DMS114 treated with DMSO at 0.1 percent for 48 hours (cell line): ENCODE measurements around the gene AHNAK2.
"Not testable (repeated sequence)": the region's sequence is repeated elsewhere in the genome, so short reads cannot be mapped to it uniquely, and the experiment has no call there.

Experiments used
- DNase-seq: peaks from one replicate; lab custom pipeline; 2025; ENCODE audit not compliant: unreplicated experiment; lab: John Stamatoyannopoulos, UW

The AHNAK2 gene

GRCh38 chr14:104977681-104978653 is at the start of gene AHNAK2:
Gene AHNAK2, minus strand, starts transcription at chr14:104978374. Its CDS starts 137 bp downstream, at chr14:104978237.
- peak; percentile 13 for DNase-seq

DNA sequence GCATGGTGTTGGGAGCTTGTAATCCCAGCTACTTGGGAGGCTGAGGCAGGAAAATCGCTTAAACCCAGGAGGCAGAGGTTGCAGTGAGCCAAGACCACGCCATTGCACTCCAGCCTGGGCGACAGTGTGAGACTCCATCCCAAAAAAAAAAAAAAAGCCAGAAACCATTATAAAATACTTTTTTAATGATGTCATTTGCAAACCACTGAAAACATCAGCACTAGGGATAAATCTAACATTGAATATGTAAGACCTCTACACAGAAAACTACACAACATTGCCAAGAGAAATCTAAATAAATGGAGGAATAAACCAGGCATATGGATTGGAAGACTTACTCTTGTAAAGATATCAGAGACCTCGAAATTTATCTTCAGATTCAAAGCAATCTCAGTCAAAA is 49.5 kb upstream of the AHNAK2 start:
- not testable (repeated sequence) for DNase-seq

DNA sequence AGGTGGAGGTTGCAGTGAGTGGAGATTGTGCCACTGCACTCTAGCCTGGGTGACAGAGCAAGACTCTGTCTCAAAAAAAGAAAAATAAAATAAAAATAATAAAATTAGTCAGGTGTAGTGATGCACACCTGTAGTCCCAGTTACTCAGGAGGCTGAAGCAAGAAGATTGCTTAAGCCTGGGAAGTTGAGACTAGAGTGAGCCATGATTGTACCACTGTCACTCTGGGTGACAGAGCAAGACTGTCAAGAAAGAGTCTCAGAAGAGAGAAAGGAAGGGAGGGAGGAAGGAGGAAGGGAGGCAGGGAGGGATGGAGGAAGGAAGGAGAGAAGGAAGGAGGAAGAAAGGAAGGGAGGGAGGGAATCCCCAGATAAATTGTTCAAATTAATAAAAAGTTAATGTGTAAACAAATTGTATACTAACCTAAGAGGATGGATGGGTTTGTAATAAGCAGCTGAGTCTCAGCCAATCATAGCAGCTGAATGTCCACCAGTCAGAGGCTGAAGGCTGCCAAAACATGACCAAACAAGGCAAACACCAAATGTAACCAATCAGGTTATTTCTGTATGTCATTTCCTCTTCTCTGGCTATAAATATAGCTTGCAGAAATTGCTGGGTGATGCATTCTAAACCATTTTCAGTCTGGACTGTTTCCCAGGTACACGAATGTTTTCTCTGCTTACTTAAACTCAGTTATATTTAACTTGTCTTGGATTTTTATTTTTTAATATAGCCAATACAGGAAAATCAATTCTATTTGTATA is 48.8 kb upstream of the AHNAK2 start:
- no peak for DNase-seq

- no peak for DNase-seq
These were observed 48.0 kb upstream of the AHNAK2 start for GRCh38 chr14:105026033-105026785.

DNA sequence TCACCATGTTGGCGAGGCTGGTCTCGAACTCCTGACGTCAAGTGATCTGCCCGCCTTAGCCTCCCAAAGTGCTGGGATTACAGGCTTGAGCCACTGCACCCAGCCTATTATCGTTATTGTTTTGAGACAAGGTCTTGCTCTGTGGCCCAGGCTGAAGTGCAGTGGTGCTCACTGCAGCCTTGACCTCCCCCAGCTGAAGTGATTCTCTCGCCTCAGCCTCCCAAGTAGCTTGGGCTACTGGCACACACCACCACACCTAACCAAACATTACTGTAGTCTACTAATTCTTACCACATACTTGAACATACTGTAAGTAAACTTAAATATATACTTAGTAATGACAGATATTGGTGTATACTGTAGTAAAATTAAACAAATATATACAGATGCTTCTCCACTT is 47.3 kb upstream of the AHNAK2 start:
- DNase-seq = no peak

DNA sequence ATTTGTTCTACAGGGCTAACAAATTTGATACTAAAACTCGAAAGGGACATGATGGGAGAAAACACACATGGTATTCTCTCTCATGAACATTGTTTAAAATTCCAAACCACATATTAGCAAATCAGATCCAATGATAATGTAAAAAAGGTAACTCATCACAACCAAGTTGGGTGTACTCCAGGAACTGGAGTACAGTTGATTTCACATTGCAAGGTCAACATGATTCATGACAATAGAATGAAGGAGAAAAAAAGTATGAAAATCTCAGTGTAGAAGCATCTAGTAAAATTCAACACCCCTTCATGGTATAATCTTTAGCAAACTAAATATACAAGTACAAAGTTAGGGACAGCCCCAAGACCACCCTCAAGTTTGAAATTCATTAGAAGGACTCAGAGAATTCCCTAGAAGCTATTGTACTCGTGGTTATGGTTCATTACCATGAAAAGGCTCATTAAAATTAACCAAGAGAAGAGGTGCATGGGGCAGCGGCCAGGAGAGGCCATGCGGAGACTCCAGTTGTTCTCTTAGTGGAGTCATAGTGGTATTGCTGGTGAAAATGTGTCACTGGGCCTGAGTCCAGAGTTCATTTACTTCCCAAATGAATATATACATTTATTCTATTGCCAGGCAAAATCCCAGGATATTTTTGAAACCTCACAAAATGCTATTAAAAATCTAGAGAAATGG is 45.8 kb upstream of the AHNAK2 start:
- no peak for DNase-seq

DNA sequence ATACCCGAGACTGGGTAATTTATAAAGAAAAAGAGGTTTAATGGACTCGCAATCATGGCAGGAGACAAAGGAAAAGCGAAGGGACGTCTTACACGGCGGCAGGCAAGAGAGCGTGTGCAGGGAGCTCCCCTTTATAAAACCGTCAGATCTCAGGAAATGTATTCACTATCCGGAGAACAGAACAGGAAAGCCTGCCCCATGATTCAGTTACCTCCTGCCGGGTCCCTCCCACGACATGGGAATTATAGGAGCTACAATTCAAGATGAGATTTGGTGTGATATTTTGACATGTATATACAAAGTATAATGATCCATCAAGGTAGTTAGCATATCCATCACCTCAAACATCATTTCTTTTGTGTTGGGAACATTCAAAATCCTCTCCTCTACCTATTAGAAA is 45.0 kb upstream of the AHNAK2 start:
- DNase-seq = no peak

DNA sequence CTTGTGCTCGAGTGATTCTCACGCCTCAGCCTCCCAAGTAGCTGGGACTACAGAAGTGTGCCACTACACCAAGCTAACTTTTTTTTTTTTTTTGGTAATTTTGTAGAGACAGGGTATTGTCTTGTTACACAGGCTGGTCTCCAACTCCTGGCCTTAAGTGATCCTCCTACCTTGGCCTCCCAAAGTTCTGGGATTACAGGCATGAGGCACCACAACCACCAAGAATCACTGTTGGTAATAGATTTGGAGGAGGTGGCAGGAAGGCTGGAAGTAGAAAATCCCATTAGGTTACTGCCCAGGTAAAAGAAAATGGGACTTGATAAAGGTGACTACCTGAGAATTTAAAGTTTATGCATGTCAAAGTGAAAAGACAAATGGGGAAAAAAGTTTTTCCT is 44.1 kb upstream of the AHNAK2 start:
- DNase-seq = no peak

- no peak for DNase-seq
These were observed 43.6 kb upstream of the AHNAK2 start for GRCh38 chr14:105021656-105022275.

DNA sequence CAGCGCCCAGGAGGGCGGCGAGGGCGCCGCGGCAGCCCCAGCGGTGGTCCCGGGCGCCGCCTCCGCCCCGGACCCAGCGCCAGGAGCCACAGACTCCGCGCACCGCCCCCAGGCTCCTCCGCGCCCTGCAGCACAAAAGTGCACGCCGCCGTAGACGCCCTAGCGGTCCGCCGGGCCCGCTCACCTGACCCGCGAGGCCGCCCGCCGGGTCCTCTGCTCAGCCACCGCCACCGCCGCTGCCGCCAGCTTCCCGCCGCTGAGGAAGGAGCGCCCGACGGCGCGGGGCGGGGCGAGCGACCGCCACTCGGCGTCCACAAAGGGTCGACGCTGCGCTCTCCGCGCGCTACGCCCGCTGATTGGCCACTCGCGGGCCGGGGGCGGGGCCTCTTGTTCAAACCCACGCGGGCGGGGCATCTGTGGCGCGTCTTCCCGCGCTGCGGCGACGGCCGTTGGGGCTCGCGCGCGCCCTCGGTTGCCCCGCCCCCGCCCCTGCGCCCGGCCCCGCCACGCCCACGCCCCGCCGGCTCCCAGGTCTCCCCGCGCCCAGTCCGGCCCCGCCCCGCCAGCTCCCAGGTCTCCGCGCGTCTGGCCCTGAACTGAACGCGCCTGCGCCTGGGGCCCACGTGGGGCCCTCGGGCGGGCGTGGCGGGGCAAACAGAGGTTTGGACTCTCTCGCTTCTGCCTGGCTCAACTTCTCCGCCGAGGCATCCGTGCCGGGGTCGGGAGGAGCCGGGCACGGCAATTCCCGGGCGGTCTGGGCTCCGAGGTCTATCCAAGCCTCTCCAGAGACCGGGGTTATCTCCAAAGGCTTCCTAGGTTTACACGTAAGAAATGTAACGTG is 42.9 kb upstream of the AHNAK2 start, which contains the start of gene CDCA4:
Gene CDCA4 (minus strand): TSS at position 269 of the 841 bp plus-strand sequence. CDS start 9,154 bp downstream, outside the sequence.
- DNase-seq = peak; percentile 91

GRCh38 chr14:105019861-105020814 is 42.0 kb upstream of the AHNAK2 start:
- no peak for DNase-seq

DNA sequence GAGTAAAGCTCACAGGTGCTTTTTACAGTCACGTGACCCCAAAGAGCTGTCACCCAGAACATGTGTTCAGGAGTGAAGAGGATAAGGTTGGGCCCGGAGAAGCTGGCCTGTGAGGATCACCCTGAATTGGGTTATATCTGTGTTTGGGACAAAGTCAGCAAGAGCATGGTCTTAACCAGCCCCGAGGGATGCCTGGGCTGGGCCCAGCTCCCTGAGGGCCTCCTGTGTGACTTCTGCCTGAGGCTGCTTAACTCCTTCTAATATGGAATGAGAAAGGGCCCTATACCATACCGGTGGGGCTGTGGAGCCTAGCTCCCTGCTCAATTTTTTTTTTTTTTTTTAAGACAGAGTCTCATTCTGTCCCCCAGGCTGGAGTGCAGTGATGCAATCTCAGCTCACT is 40.2 kb upstream of the AHNAK2 start:
- DNase-seq = no peak

- DNase-seq = no peak
These were observed 37.7 kb upstream of the AHNAK2 start for GRCh38 chr14:105015905-105016304.

DNA sequence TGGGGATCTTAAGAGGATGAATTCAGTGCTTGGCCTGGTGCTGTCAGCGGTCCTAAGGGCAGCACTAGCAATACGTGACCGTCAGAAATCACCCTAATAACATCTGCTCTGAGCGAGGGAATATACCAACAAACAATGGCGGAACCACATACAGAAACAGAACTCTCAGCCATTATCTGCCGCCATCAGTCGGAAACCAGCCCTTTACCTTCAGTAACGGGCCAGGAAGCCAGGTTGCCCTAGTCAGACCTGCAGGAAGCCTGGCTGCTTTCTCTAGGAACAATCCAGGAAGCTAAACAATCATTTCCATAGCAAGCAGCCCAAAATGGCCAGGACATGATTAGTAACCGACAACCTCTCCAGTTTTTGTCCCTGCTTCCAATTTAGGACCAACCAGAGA is 37.1 kb upstream of the AHNAK2 start:
- DNase-seq = no peak

DNA sequence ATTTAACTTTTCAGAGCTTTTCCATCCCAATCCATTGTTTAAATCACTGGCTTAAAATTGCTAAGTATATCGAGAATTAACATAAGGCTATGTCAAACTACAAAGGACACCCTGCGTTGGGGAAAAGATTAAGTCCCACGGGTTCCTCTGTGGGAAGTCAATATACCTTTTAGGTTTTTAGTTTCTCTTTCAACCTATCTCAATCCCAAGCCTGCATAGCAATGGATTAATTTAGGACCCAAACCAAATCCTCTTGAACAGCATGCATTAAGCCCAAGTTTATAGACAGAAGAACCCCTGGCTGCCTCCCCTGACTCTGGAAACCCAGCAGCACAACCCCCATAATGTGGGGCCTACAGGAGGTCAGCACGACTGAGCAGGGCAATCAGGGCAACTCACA is 36.5 kb upstream of the AHNAK2 start:
- no peak for DNase-seq

DNA sequence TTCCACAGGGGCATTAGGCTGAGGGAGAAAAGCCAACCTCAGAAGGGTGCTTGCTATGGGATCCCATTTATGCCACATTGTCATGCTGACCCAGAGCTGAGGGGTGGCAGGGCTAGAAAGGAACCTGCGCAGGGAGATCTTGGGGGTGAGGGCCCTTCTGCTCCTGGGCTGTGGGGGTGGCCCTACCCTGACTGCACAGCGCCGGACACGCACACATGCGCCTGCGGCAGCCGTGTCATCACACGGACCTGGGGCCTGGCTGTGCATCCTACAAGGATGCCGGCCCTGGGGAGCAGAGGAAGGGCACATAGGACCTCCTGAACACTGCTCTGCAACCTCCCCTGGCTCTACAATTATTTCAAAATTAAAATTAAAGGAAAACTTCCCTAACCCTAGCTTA is 35.9 kb upstream of the AHNAK2 start:
- DNase-seq = no peak

DNA sequence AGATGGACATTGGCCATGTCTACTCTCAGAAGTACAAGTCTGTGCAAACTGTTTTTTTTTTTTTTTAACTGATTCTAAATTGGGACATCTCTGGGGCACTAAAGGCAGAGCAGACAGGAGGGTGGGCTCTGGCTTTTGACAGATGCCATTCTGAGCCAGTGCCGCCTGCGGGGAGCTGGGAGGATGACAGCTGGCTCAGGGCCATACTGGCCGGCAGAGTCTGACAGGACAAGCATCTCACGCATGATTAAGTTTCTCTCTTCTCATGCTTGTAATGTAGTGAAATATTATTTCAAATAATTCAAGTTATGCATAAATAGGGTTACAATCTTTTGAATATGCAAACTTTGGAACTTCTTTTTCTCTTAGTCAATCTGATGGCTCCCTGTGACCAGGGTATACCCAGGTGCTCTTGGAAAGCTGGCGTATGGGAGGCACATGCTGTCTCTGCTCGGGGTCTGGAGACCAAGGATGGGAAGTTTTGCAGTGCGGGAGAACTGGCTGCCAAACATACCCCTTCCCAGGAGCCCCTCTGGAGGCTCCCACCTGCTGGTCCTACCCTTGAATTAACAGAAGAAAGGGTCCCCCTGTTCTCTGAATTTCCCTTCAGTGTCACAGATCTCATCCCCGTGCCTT is 35.1 kb upstream of the AHNAK2 start:
- no peak for DNase-seq
